Measurements from ENCODE around the gene BOLA2B.

The BOLA2B gene

DNA sequence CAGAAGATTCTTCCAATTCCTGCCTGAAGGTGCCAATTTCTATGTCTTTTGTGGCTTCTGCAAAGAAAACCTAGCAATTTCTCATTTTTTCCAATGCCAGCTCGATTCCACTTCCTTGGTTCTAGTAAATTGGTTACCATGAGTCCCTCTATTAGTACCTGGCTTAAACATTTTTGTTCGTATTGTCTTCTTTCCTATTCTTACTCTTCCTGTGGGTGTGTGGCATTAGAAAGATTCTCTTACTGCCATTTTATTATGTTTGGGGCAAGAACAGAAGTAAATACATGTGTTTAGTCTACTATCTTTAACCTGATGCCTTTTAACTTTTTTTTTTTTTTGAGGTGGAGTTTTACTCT lies 50.1 kb downstream of the BOLA2B start:
- DNase-seq (ENCODE audit: low read depth in 2 of 2): no peak
